K562 (cell line): ENCODE data around the gene NDOR1. TPM values are rescaled to one million over a fixed set of nuclear protein-coding genes. Genes with fewer than 3 reads are reported as not detected.
A peak's percentile ranks its signal among the peaks of the same experiment; 100 is the strongest.

Experiments used
- ATAC-seq: fragments of 200-7000 bp; cut with Tn5 transposase; 3 replicates; pipeline ENCODE4 v1.9.1; 2020; ENCODE audit warnings: moderate library complexity
- BruUV-seq: library from RNA; stranded (reverse); fragments of 400-500 nt; replicated peaks from 2 replicates; lab custom pipeline; 2021; lab: Mats Ljungman, UMichigan
- CTCF ChIA-PET: fragments of 300-600 bp; formaldehyde crosslinking; extraction: SDS; loops from one replicate; lab custom pipeline; 2021; ENCODE audit warnings: low intra/inter-chr PET ratio; lab: Yijun Ruan, JAX
- POLR2A ChIA-PET: fragments of 300-600, 350-650 bp; sonication (Branson Sonifier 250); formaldehyde crosslinking; extraction: SDS; loops from one replicate; lab custom pipeline; 2021; ENCODE audit warnings: antibody characterized with exemption, inconsistent platforms; lab: Yijun Ruan, JAX
- DNase-seq, 4 experiments: peaks; one replicate each; pipeline versions ENCODE4 v3.0.0 to v3.0.0-alpha.2; 2011 to 2018; ENCODE audit warnings: low spot score in 3 of 4, mixed read lengths in 3 of 4; ENCODE audit errors: extremely low read depth in 1 of 4
- FAIRE-seq: peaks from 2 replicates; lab custom pipeline; 2011; peaks lifted over from hg19 to GRCh38; lab: Jason Lieb, UNC
- H2AFZ ChIP-seq: 2 replicates; pipeline ENCODE4 v1.6.0; 2011; ENCODE audit warnings: low read depth, low read length, control low read depth, inconsistent platforms
- H3K27ac ChIP-seq: fragments of 200-600 bp; 3 replicates; pipeline ENCODE4 v1.8.0; 2011; ENCODE audit warnings: low read depth, mild to moderate bottlenecking, control low read depth, inconsistent platforms, low read length, moderate library complexity, mixed read lengths; ENCODE audit errors: extremely low read depth
- H3K27me3 ChIP-seq, 2 experiments: fragments of 300-600 bp in 1 of 2; 2 replicates in 1 of 2; 3 replicates in 1 of 2; pipeline versions ENCODE4 v1.6.0 to v1.8.0; 2011; ENCODE audit warnings: inconsistent platforms in 2 of 2, low read length in 2 of 2, mild to moderate bottlenecking in 1 of 2, mixed read lengths in 1 of 2, moderate library complexity in 1 of 2; ENCODE audit not compliant: control insufficient read depth in 2 of 2, insufficient read depth in 2 of 2
- H3K36me3 ChIP-seq: fragments of 300-600 bp; 3 replicates; pipeline ENCODE4 v1.8.0; 2011; ENCODE audit warnings: mild to moderate bottlenecking, low read length, inconsistent platforms; ENCODE audit not compliant: control insufficient read depth, insufficient read depth
- H3K4me1 ChIP-seq, 2 experiments: fragments of 200-600 bp in 1 of 2; replicated peaks in 1 of 2; 2 replicates in 1 of 2; 3 replicates in 1 of 2; pipeline versions ENCODE4 v1.5.1 to v1.8.0; 2011; ENCODE audit warnings: inconsistent platforms in 2 of 2, low read length in 2 of 2, mild to moderate bottlenecking in 1 of 2, mixed read lengths in 1 of 2, moderate library complexity in 1 of 2; ENCODE audit not compliant: control insufficient read depth in 2 of 2, insufficient read depth in 2 of 2
- H3K4me2 ChIP-seq: 2 replicates; pipeline ENCODE4 v1.6.1; 2011; ENCODE audit warnings: low read length, control low read depth, inconsistent platforms, mixed read lengths; ENCODE audit not compliant: insufficient read depth
- H3K4me3 ChIP-seq: fragments of 200-600 bp; sonication (generic), shearing (Covaris generic); 2 replicates; pipeline ENCODE4 v1.5.1; 2016; ENCODE audit warnings: control low read depth, inconsistent platforms
- H3K79me2 ChIP-seq: fragments of 200-600 bp; 3 replicates; pipeline ENCODE4 v1.8.0; 2011; ENCODE audit warnings: low read length, inconsistent platforms; ENCODE audit not compliant: control insufficient read depth, insufficient read depth
- H3K9ac ChIP-seq, 2 experiments: 2 replicates each; pipeline versions ENCODE4 v1.6.0 to v1.6.1; 2011; ENCODE audit warnings: low read depth in 2 of 2, low read length in 2 of 2, control low read depth in 1 of 2, inconsistent platforms in 1 of 2, mild to moderate bottlenecking in 1 of 2, mixed read lengths in 1 of 2; ENCODE audit not compliant: insufficient read depth in 1 of 2
- H3K9me1 ChIP-seq: one replicate; pipeline ENCODE4 v1.6.0; 2011; ENCODE audit warnings: inconsistent platforms, mild to moderate bottlenecking, low read length, moderate library complexity; ENCODE audit not compliant: control insufficient read depth, insufficient read depth
- H3K9me3 ChIP-seq: replicated peaks from 2 replicates; pipeline ENCODE4 v1.5.1; 2011; ENCODE audit warnings: low read depth, low read length, inconsistent platforms; ENCODE audit not compliant: control insufficient read depth, insufficient read depth
- H4K20me1 ChIP-seq: replicated peaks from 2 replicates; pipeline ENCODE4 v1.6.1; 2011; ENCODE audit warnings: low read length, inconsistent platforms, mixed read lengths; ENCODE audit not compliant: control insufficient read depth, insufficient read depth
- ATF7 ChIP-seq: fragments of 450-650 bp; IDR thresholded peaks from 2 replicates; pipeline ENCODE4 v1.7.1; 2014; ENCODE audit warnings: mild to moderate bottlenecking, moderate library complexity
- DPF2 ChIP-seq: fragments of 450-650 bp; IDR thresholded peaks from 2 replicates; pipeline ENCODE4 v1.6.1; 2016
- MCM3 ChIP-seq: fragments of 450-650 bp; IDR thresholded peaks from 2 replicates; pipeline ENCODE4 v1.6.1; 2016
- MCM7 ChIP-seq, 2 experiments: fragments of 450-650 bp; IDR thresholded peaks; 2 replicates each; pipeline ENCODE4 v1.6.1; 2016 to 2018
- NFIC ChIP-seq: fragments of 450-650 bp; IDR thresholded peaks from 2 replicates; pipeline ENCODE4 v1.6.1; 2017; ENCODE audit warnings: mild to moderate bottlenecking, inconsistent platforms
- NFYB ChIP-seq: IDR thresholded peaks from 2 replicates; pipeline ENCODE4 v1.6.1; 2011; ENCODE audit warnings: mild to moderate bottlenecking, moderate library complexity; ENCODE audit not compliant: insufficient read length; ENCODE audit errors: extremely low read depth
- THAP7 ChIP-seq: fragments of 250-450 bp; sonication (Bioruptor Pico); IDR thresholded peaks from 2 replicates; pipeline ENCODE4 v1.5.0; 2021
- ZBTB17 ChIP-seq: fragments of 450-650 bp; formaldehyde crosslinking; IDR thresholded peaks from 2 replicates; pipeline ENCODE4 v1.4.0; 2020; ENCODE audit warnings: mild to moderate bottlenecking
- ZNF184 ChIP-seq: sonication (generic); formaldehyde crosslinking; IDR thresholded peaks from 2 replicates; pipeline ENCODE4 v1.5.0; 2020; ENCODE audit warnings: missing genetic modification reagents
- ZNF263 ChIP-seq: sonication (generic); formaldehyde crosslinking; IDR thresholded peaks from 2 replicates; pipeline ENCODE4 v1.8.0; 2022; ENCODE audit warnings: mild to moderate bottlenecking, missing genetic modification reagents, borderline replicate concordance
- WGBS: fragments of 100-300 bp; shearing (Covaris generic); methylation state at CpG from one replicate; pipeline ENCODE4 v1.1.6; 2016; ENCODE audit warnings: low coverage, mixed read lengths; ENCODE audit not compliant: insufficient coverage; ENCODE audit errors: missing lambda C conversion rate; 5-methylcytosine and 5-hydroxymethylcytosine counted together
- in situ Hi-C: fragments of 300-500 bp; cut with MboI; formaldehyde crosslinking; loops from 4 replicates; pipeline ENCODE4 v1.15.0; 2018; ENCODE audit warnings: inconsistent platforms, mixed read lengths
- intact Hi-C: fragments of 100-400 bp; cut with micrococcal nuclease; formaldehyde crosslinking; loops from 2 replicates; pipeline ENCODE4 v1.14.2; 2022
- polyA plus RNA-seq, 8 experiments: library from polyadenylated mRNA; depleted of rRNA in 4 of 8; stranded (reverse) in 5 of 8; unstranded in 3 of 8; fragments of >200 nt; fragmentation: Nextera tagmentation in 2 of 8; fragmentation: Illumina TruSeq in 1 of 8; extraction: Ambion mirVana in 2 of 8; extraction: Trizol in 1 of 8; gene quantifications; 2 replicates each; pipeline versions ENCODE4 v1.2.1 to v1.2.3, GENCODE V29; 2011 to 2014; ENCODE audit warnings: inconsistent platforms in 1 of 8, missing spikeins in 1 of 8
- total RNA-seq, 7 experiments: library from RNA; depleted of rRNA in 6 of 7; stranded (reverse); fragments of >200 nt in 6 of 7; fragmentation: Illumina TruSeq in 2 of 7; extraction: Trizol in 2 of 7; gene quantifications; 2 replicates each; pipeline versions ENCODE4 v1.2.1 to v1.2.3, GENCODE V29; 2011 to 2021; ENCODE audit warnings: low replicate concordance in 1 of 7

Gene NDOR1
- total and polyA plus RNA-seq, 9 of the 15 experiments (the other 6 are each of a cell fraction or from before 2014, with no cell fraction given) = 0.06 to 36.9 (median 6.9) TPM

- BruUV-seq = no TSS peak
- no peak overlapping the region for H3K4me3 ChIP-seq
- no peaks in the 10 kb centered on the region for H3K27me3 ChIP-seq
- H4K20me1 ChIP-seq = no peaks in the 10 kb centered on the region; the same call in 1 of the 2 replicates
- ChIA-PET POLR2A (interaction anchor here (0.6 to 6.7 kb wide), 6 partner anchors 10 to 62 kb away, joined by 3 to 56 read pairs (median 5); partner anchors contain the start of genes NDOR1, TMEM203, TPRN and TUBB4B), CTCF (no interaction called here)
- H3K79me2 ChIP-seq = peaks cover 44% of the 10 kb centered on the region
- in situ Hi-C loops = no loop called here
- TF ChIP-seq NFYB (no peak), ZBTB17 (CRISPR knock-in tag) (no peak), ZNF263 (CRISPR knock-in tag) (peak; percentile 41; the same call in 1 of the 2 replicates)
- 79% methylated on average over 10 of the region's 10 CpGs for WGBS
- ATAC-seq (no peak), DNase-seq (no peak), FAIRE-seq (no peak)
- H3K36me3 ChIP-seq = peaks cover 35% of the 10 kb centered on the region; the same call in 1 of the 3 replicates
- H3K27ac ChIP-seq = no peak overlapping the region
- no peaks in the 10 kb centered on the region for H3K9me3 ChIP-seq
- no peaks in the 10 kb centered on the region for H3K9me1 ChIP-seq
- H3K9ac ChIP-seq = peak overlapping the region in 1 of 2 experiments; percentile 78; a peak in 2 of 4 replicates
- intact Hi-C loops = no loop called here
- no peak overlapping the region for H3K4me2 ChIP-seq
- peaks cover 9 to 96% of the 10 kb centered on the region in 2 experiments for H3K4me1 ChIP-seq
- no peak overlapping the region for H2AFZ ChIP-seq
Measured at GRCh38 chr9:137192448-137192780, 13.1 kb upstream of the NDOR1 start.

- CTCF ChIA-PET = no interaction called here
- no peak for DNase-seq
- H3K36me3 ChIP-seq = peaks cover 35% of the 10 kb centered on the region; the same call in 1 of the 3 replicates
- H4K20me1 ChIP-seq = no peaks in the 10 kb centered on the region; the same call in 1 of the 2 replicates
- H3K79me2 ChIP-seq = peaks cover 44% of the 10 kb centered on the region
- H3K9ac ChIP-seq = peak overlapping the region in 1 of 2 experiments; percentile 74; a peak in 2 of 4 replicates
- H3K9me3 ChIP-seq = no peaks in the 10 kb centered on the region
- H3K27me3 ChIP-seq = no peaks in the 10 kb centered on the region
- peaks cover 9 to 96% of the 10 kb centered on the region in 2 experiments; a peak in 4 of 5 replicates for H3K4me1 ChIP-seq
- no peak for FAIRE-seq
- in situ Hi-C loops = no loop called here
- no peak overlapping the region for H2AFZ ChIP-seq
- H3K27ac ChIP-seq = no peak overlapping the region
- WGBS = 63% methylated on average over 2 of the region's 2 CpGs
- BruUV-seq = no TSS peak
- H3K4me2 ChIP-seq = no peak overlapping the region
- no peak for ATAC-seq
- intact Hi-C loops = no loop called here
- H3K4me3 ChIP-seq = no peak overlapping the region
- TF ChIP-seq ZNF184 (CRISPR knock-in tag) (no peak), NFIC (peak; percentile 62), THAP7 (CRISPR knock-in tag) (no peak), DPF2 (no peak), MCM3 (no peak), ATF7 (no peak), MCM7 (IDR thresholded peaks at IDR 0.05) (no peak)
- POLR2A ChIA-PET = interaction anchor here (1.0 to 6.7 kb wide), 4 partner anchors 10 to 48 kb away, joined by 3 to 56 read pairs (median 8); partner anchors contain the start of genes NDOR1, TMEM203, TPRN and TUBB4B
- H3K9me1 ChIP-seq = no peaks in the 10 kb centered on the region
Measured at GRCh38 chr9:137192859-137193258, 12.6 kb upstream of the NDOR1 start.
